Heart left ventricle (tissue), 16 donors: ENCODE data around the gene CRYBB1. TPM values are rescaled to one million over a fixed set of nuclear protein-coding genes. Genes with fewer than 3 reads are reported as not detected.

Experiments used
- ATAC-seq, 4 donors: fragments of 200-7000 bp; cut with Tn5 transposase; one replicate each; pipeline ENCODE4 v1.9.1; 2020 to 2022; ENCODE audit warnings: moderate library complexity in 4 of 4, mild to moderate bottlenecking in 3 of 4, moderate number of reproducible peaks in 1 of 4
- DNase-seq, 5 donors: peaks; one replicate each; pipeline ENCODE4 v3.0.0-alpha.2; 2020
- H3K27ac ChIP-seq, 12 donors: fragments of 200-600 bp; sonication (generic) in 4 of 12; one replicate each; pipeline versions ENCODE4 v1.5.0 to v1.8.0; 2016 to 2022; ENCODE audit warnings: mild to moderate bottlenecking in 2 of 12
- H3K27me3 ChIP-seq, 9 donors: fragments of 200-600 bp; sonication (generic) in 2 of 9; one replicate each; pipeline versions ENCODE4 v1.5.1 to v1.8.0; 2016 to 2022; ENCODE audit warnings: mild to moderate bottlenecking in 3 of 9
- H3K36me3 ChIP-seq, 9 donors: fragments of 200-600 bp; sonication (generic) in 2 of 9; one replicate each; pipeline versions ENCODE4 v1.5.0 to v1.8.0; 2018 to 2022; ENCODE audit warnings: mild to moderate bottlenecking in 2 of 9
- H3K4me1 ChIP-seq, 12 donors: fragments of 200-600 bp; sonication (generic) in 4 of 12; one replicate each; pipeline versions ENCODE4 v1.5.0 to v1.8.0; 2016 to 2022; ENCODE audit warnings: mild to moderate bottlenecking in 3 of 12
- H3K4me3 ChIP-seq, 12 donors: fragments of 200-600 bp; sonication (generic) in 4 of 12; one replicate each; pipeline versions ENCODE4 v1.5.0 to v1.8.0; 2017 to 2022; ENCODE audit warnings: mild to moderate bottlenecking in 9 of 12, moderate library complexity in 4 of 12
- H3K9me3 ChIP-seq, 12 donors: fragments of 200-600 bp; sonication (generic) in 4 of 12; one replicate each; pipeline versions ENCODE4 v1.5.0 to v1.8.0; 2016 to 2022; ENCODE audit warnings: mild to moderate bottlenecking in 1 of 12
- CTCF ChIP-seq, 12 donors: fragments of 200-600 bp; sonication (generic) in 4 of 12; IDR thresholded peaks; one replicate each; pipeline versions ENCODE4 v1.5.0 to v1.8.0; 2018 to 2022; ENCODE audit warnings: antibody characterized with exemption in 12 of 12, mild to moderate bottlenecking in 5 of 12
- POLR2A ChIP-seq, 2 donors: fragments of 450-650 bp; IDR thresholded peaks; one replicate each; pipeline ENCODE4 v1.6.1; 2017; ENCODE audit warnings: antibody characterized with exemption in 2 of 2, mild to moderate bottlenecking in 2 of 2, moderate library complexity in 2 of 2
- WGBS, 4 donors: extraction: QIAGEN DNeasy Blood & Tissue Kit in 2 of 4; methylation state at CpG; one replicate each; pipeline versions ENCODE4 v1.1.5 to v1.1.7; 2013 to 2018; 5-methylcytosine and 5-hydroxymethylcytosine counted together
- intact Hi-C, 10 donors: fragments of 100-400 bp; cut with DNase I; formaldehyde crosslinking; loops; one replicate each; pipeline versions ENCODE4 v1.11.1 to v1.14.2; 2022
- polyA plus RNA-seq, 2 donors: library from polyadenylated mRNA; stranded (reverse); fragments of 200-250 nt; gene quantifications; one replicate each; pipeline ENCODE4 v1.2.3, GENCODE V29; 2013
- total RNA-seq, 9 donors: library from RNA; depleted of rRNA in 2 of 9; stranded (reverse); fragments of >200 nt in 2 of 9; fragmentation: NEBNext Ultra II Directional in 3 of 9; extraction: Animal tissue kit (Norgen Biotek cat#: 25700) in 3 of 9; gene quantifications; one replicate each; pipeline versions ENCODE4 v1.1.0 to v1.2.4, GENCODE V29; 2016 to 2023
- donor health status: ischemic (EF 13 %, LVEDD 7.1; RV severe dilation, severe dysfunction).
- donor health status: healthy with polysubstance abuse.
- donor health status: DM: no; HTN: yes; CAD: no.
- donor health status: DM: no; HTN: no; CAD: no.
- donor health status: ischemic (EF 25% LVEDD 6.9; RV normal size, moderate dysfunction).
- donor health status: ischemic (EF 25% LVEDD 5.7; RV mildly dilated, moderate dysfunction).
- donor health status: healthy.
- donor health status: DM: yes; HTN: yes; CAD: no.
- donor health status: ischemic (EF 35%, LVEDD 5.7; RV mildly dilated, moderate dysfunction).
- donor health status: nonischemic (EF 11% LVEDD 7.7; RV severe dilation, severe dysfunction).
- donor health status: DM: yes; HTN: yes; CAD: no.
- donor health status: PGD.
- donor health status: ischemic (EF 29% LVEDD 5.4; RV normal size, mild dysfunction).
- donor health status: nonischemic (EF 23%, LVEDD 6.1; RV moderate dilation, normal function).

Gene CRYBB1
- total and polyA plus RNA-seq, 11 donors = 0.19 to 3.2 (median 0.42) TPM; not detected in 3

GRCh38 chr22:26592421-26592891, 25.4 kb downstream of the CRYBB1 start:
- Histone ChIP-seq H3K4me1 (peaks cover 0 to 43% (median 11%) of the 10 kb centered on the region in 12 donors), H3K9me3 (peaks cover 0 to 4% (median 0%) of the 10 kb centered on the region in 12 donors), H3K27me3 (no peaks in the 10 kb centered on the region), H3K36me3 (no peaks in the 10 kb centered on the region), H3K4me3 (no peak overlapping the region), H3K27ac (peak overlapping the region in 1 of 12 donors; percentile 46)
- intact Hi-C loops = loop anchor here in 2 of 10 donors (5.0 kb wide), 2 partner anchors 35 to 90 kb away; no protein-coding TSS in a partner anchor
- ATAC-seq = no peak
- WGBS, 4 donors = 73 to 91% (median 84%) methylated on average over 4 of the region's 4 CpGs
- DNase-seq = no peak
- no peak for TF ChIP-seq CTCF (IDR thresholded peaks at IDR 0.05)
- no peak for TF ChIP-seq POLR2A (IDR thresholded peaks at IDR 0.05)

- ATAC-seq (peak; percentile 83 to 95 (median 94)), DNase-seq (peak; percentile 80 to 92 (median 83))
- peaks cover 0 to 4% (median 0%) of the 10 kb centered on the region in 12 donors for H3K9me3 ChIP-seq
- H3K27me3 ChIP-seq = no peaks in the 10 kb centered on the region
- H3K4me1 ChIP-seq = peaks cover 3 to 66% (median 24%) of the 10 kb centered on the region in 12 donors
- TF ChIP-seq CTCF (IDR thresholded peaks at IDR 0.05) (peak in 3 of 12 donors; percentile 6 to 29 (median 17)), POLR2A (IDR thresholded peaks at IDR 0.05) (peak; percentile 71 to 92)
- peak within 1 kb of the TSS in 11 of 12 donors; percentile 77 to 91 (median 89) for H3K27ac ChIP-seq
- WGBS, 4 donors = 1 to 4% (median 3%) methylated on average over 19 to 72 of the region's 72 CpGs
- intact Hi-C loops = loop anchor here in 8 of 10 donors (2.0 to 10.0 kb wide), 6 partner anchors 37 to 88 kb away; partner anchors contain the start of gene TFIP11 (in 8 of the 8)
- no peaks in the 10 kb centered on the region for H3K36me3 ChIP-seq
- H3K4me3 ChIP-seq = peak within 1 kb of the TSS; percentile 79 to 98 (median 92)
Observed at GRCh38 chr22:26589845-26590736, 27.7 kb downstream of the CRYBB1 start, which contains the start of gene TPST2. Gene TPST2 (minus strand): TSS chr22:26590132. CDS start chr22:26541630, 48,502 bp downstream.

- no peaks in the 10 kb centered on the region for H3K36me3 ChIP-seq
- TF ChIP-seq CTCF (IDR thresholded peaks at IDR 0.05) (no peak), POLR2A (IDR thresholded peaks at IDR 0.05) (no peak)
- DNase-seq (peak; percentile 31 to 55 (median 51)), ATAC-seq (peak in 3 of 4 donors; percentile 25 to 45 (median 32))
- intact Hi-C loops = loop anchor here in 7 of 10 donors (5.0 to 10.0 kb wide), 3 partner anchors 43 to 77 kb away; partner anchors contain the start of gene TFIP11 (in 7 of the 7)
- peaks cover 0 to 4% (median 0%) of the 10 kb centered on the region in 12 donors for H3K9me3 ChIP-seq
- 0 to 2% (median 1%) methylated on average over 14 to 44 of the region's 44 CpGs for WGBS, 4 donors
- no peaks in the 10 kb centered on the region for H3K27me3 ChIP-seq
- H3K27ac ChIP-seq = peak overlapping the region in 11 of 12 donors; percentile 77 to 91 (median 89)
- peaks cover 6 to 73% (median 31%) of the 10 kb centered on the region in 12 donors for H3K4me1 ChIP-seq
- peak overlapping the region; percentile 79 to 98 (median 92) for H3K4me3 ChIP-seq
Observed at GRCh38 chr22:26589367-26589844, 28.4 kb downstream of the CRYBB1 start.
